Measurements from ENCODE around the gene FOXS1. TPM values are rescaled to one million over a fixed set of nuclear protein-coding genes. Genes with fewer than 3 reads are reported as not detected.

The FOXS1 gene
- total RNA-seq, 1 donor from 2014 or later = 26.0 TPM

DNA sequence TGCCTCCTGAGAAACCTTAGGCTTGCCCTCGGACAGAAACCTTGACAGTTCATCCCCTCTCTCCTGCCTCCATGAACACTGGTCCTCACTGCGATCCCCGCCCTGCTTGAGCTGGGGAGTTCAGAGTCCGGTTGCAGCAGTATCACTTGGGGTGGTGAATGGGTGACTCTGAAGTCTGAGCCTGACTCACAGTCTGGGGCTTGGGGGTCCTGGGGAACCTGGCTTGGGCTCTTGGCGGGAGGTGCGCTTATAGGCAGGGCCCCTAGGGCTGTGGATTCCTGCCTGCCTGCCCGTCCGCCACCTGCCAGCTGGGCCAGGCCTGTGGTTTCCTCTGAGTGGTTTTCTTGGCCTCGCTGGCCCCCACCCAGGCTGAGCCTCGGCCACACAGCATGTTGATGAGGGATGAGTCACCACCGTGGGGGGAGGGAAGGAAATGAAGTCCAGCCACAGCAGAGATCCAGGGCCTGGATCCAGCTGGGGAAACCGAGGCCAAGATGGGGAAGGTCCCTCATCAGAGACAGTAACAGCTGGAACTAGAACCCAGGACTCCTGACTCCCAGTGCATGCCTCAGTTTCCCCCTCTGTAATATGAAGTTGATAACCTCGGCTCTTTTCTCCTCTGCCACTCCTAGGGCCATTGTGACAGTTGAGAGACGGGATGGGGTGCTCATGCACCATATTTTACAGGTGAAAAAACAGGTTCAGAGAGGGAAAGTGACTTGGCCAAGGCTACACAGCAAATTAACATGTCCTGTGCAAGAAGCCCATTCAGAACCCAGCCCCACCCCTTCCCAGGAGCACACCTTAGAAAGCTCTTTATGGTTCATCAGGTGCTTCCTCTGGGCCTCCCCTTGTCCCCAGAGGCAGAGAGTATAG, 9.2 kb downstream of the FOXS1 start:
- no peak overlapping the region for H3K9ac ChIP-seq (ENCODE audit: low read length)
- no peak overlapping the region for H3K27ac ChIP-seq (ENCODE audit: low read depth, low read length)
- peaks cover 29% of the 10 kb centered on the region for H3K4me1 Mint-ChIP-seq (ENCODE audit: low read depth, unreplicated experiment)
- no peak for TF ChIP-seq EZH2 (IDR thresholded peaks at IDR 0.05; ENCODE audit: insufficient read depth, low read length)
- TF ChIP-seq, protein P1, sequence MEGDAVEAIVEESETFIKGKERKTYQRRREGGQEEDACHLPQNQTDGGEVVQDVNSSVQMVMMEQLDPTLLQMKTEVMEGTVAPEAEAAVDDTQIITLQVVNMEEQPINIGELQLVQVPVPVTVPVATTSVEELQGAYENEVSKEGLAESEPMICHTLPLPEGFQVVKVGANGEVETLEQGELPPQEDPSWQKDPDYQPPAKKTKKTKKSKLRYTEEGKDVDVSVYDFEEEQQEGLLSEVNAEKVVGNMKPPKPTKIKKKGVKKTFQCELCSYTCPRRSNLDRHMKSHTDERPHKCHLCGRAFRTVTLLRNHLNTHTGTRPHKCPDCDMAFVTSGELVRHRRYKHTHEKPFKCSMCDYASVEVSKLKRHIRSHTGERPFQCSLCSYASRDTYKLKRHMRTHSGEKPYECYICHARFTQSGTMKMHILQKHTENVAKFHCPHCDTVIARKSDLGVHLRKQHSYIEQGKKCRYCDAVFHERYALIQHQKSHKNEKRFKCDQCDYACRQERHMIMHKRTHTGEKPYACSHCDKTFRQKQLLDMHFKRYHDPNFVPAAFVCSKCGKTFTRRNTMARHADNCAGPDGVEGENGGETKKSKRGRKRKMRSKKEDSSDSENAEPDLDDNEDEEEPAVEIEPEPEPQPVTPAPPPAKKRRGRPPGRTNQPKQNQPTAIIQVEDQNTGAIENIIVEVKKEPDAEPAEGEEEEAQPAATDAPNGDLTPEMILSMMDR (IDR thresholded peaks at IDR 0.05; ENCODE audit: insufficient read depth, low read depth, low read length) = no peak
- H3K4me1 ChIP-seq (ENCODE audit: insufficient read depth, low read length) = peaks cover 49% of the 10 kb centered on the region
- H3K4me3 Mint-ChIP-seq (ENCODE audit: unreplicated experiment) = peak overlapping the region; percentile 56
- H3K4me3 ChIP-seq (ENCODE audit: insufficient read depth, low read depth, low read length) = peak overlapping the region; percentile 16
- H3K4me2 ChIP-seq (ENCODE audit: low read length) = peak overlapping the region; percentile 69
- no peaks in the 10 kb centered on the region for H3K79me2 ChIP-seq (ENCODE audit: insufficient read depth, low read length)
- H3K27ac Mint-ChIP-seq (ENCODE audit: unreplicated experiment) = peak overlapping the region; percentile 20
- FAIRE-seq (peak; percentile 47), DNase-seq (ENCODE audit: low read depth) (peak; percentile 91)
- H3K27me3 ChIP-seq (ENCODE audit: insufficient read depth, low read length) = no peaks in the 10 kb centered on the region
- H3K9me3 Mint-ChIP-seq (ENCODE audit: unreplicated experiment) = no peaks in the 10 kb centered on the region
- no peaks in the 10 kb centered on the region for H4K20me1 ChIP-seq (ENCODE audit: insufficient read depth, low read length)
- no peak overlapping the region for H2AFZ ChIP-seq (ENCODE audit: low read depth, low read length)
- H3K27me3 Mint-ChIP-seq (ENCODE audit: low read depth, unreplicated experiment) = peaks cover 12% of the 10 kb centered on the region
- H3K36me3 Mint-ChIP-seq (ENCODE audit: low read depth, unreplicated experiment) = peaks cover 9% of the 10 kb centered on the region
- no peaks in the 10 kb centered on the region for H3K36me3 ChIP-seq (ENCODE audit: insufficient read depth, low read length)
- H3K9me3 ChIP-seq (ENCODE audit: insufficient read depth, low read depth, low read length) = no peaks in the 10 kb centered on the region

DNA sequence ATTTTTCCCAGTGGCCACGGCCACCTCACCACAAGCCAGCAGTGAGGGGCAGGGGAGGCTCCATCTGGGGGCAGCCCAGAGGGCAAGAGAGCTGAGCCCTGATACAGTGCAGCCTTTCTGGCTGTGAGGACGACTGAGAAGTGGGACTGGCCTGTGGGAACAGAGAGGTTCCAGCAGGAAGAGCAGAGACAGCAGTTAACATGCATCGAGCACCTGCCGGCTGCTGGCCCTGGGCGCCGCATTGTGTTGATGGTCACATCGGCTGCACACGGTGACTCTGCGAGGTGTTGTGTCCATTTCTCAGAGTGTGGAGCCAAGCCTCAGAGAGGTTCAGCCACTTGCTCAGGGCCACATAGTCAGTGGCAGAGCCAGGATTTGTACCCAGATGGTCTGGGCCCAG, 9.8 kb downstream of the FOXS1 start:
- H3K9me3 ChIP-seq (ENCODE audit: insufficient read depth, low read depth, low read length) = no peaks in the 10 kb centered on the region
- DNase-seq (ENCODE audit: low read depth) (no peak), FAIRE-seq (no peak)
- peak overlapping the region; percentile 69 for H3K4me2 ChIP-seq (ENCODE audit: low read length)
- H2AFZ ChIP-seq (ENCODE audit: low read depth, low read length) = no peak overlapping the region
- H3K9ac ChIP-seq (ENCODE audit: low read length) = no peak overlapping the region
- peak overlapping the region; percentile 44 for H3K27ac Mint-ChIP-seq (ENCODE audit: unreplicated experiment)
- no peak overlapping the region for H3K4me3 Mint-ChIP-seq (ENCODE audit: unreplicated experiment)
- H3K4me3 ChIP-seq (ENCODE audit: insufficient read depth, low read depth, low read length) = no peak overlapping the region
- peaks cover 14% of the 10 kb centered on the region for H3K27me3 Mint-ChIP-seq (ENCODE audit: low read depth, unreplicated experiment)
- H3K9me3 Mint-ChIP-seq (ENCODE audit: unreplicated experiment) = no peaks in the 10 kb centered on the region
- H3K36me3 Mint-ChIP-seq (ENCODE audit: low read depth, unreplicated experiment) = peaks cover 9% of the 10 kb centered on the region
- no peaks in the 10 kb centered on the region for H3K79me2 ChIP-seq (ENCODE audit: insufficient read depth, low read length)
- H4K20me1 ChIP-seq (ENCODE audit: insufficient read depth, low read length) = no peaks in the 10 kb centered on the region
- H3K36me3 ChIP-seq (ENCODE audit: insufficient read depth, low read length) = no peaks in the 10 kb centered on the region
- H3K27ac ChIP-seq (ENCODE audit: low read depth, low read length) = no peak overlapping the region
- H3K4me1 ChIP-seq (ENCODE audit: insufficient read depth, low read length) = peaks cover 44% of the 10 kb centered on the region
- H3K4me1 Mint-ChIP-seq (ENCODE audit: low read depth, unreplicated experiment) = peaks cover 24% of the 10 kb centered on the region
- H3K27me3 ChIP-seq (ENCODE audit: insufficient read depth, low read length) = no peaks in the 10 kb centered on the region
- TF ChIP-seq, protein P1 (IDR thresholded peaks at IDR 0.05; ENCODE audit: insufficient read depth, low read depth, low read length) = no peak
- TF ChIP-seq EZH2 (IDR thresholded peaks at IDR 0.05; ENCODE audit: insufficient read depth, low read length) = no peak
